CD1c-positive myeloid dendritic cell (primary cell): ENCODE measurements around the gene GALNT8.
A peak's percentile ranks its signal among the peaks of the same experiment; 100 is the strongest.
"Not testable (repeated sequence)": the region's sequence is repeated elsewhere in the genome, so short reads cannot be mapped to it uniquely, and the experiment has no call there.

Source experiments
- DNase-seq: peaks from one replicate; pipeline ENCODE4 v3.0.0-alpha.2; 2016; ENCODE audit errors: extremely low spot score

Gene GALNT8

GRCh38 chr12:4719821-4720636, at the start of gene GALNT8:
Gene GALNT8 (plus strand): TSS chr12:4720400. CDS start chr12:4720678, 278 bp downstream.
- no peak for DNase-seq

GRCh38 chr12:4679711-4680110, 40.5 kb upstream of the GALNT8 start:
- no peak for DNase-seq

GRCh38 chr12:4681732-4682131, 38.5 kb upstream of the GALNT8 start:
- DNase-seq: no peak

GRCh38 chr12:4685317-4685716, 34.9 kb upstream of the GALNT8 start:
- DNase-seq: no peak

- DNase-seq: no peak
These were observed 29.4 kb upstream of the GALNT8 start for GRCh38 chr12:4690760-4691159.

GRCh38 chr12:4700621-4701026, 19.6 kb upstream of the GALNT8 start:
- no peak for DNase-seq

GRCh38 chr12:4701395-4702190, 18.6 kb upstream of the GALNT8 start:
- DNase-seq: no peak

- DNase-seq: no peak
These were observed 16.5 kb upstream of the GALNT8 start for GRCh38 chr12:4703676-4704075.

- no peak for DNase-seq
These were observed 14.4 kb upstream of the GALNT8 start for GRCh38 chr12:4705824-4706223.

- no peak for DNase-seq
These were observed 12.9 kb upstream of the GALNT8 start for GRCh38 chr12:4707306-4707705.

GRCh38 chr12:4710113-4710512, 10.1 kb upstream of the GALNT8 start:
- peak; percentile 15 for DNase-seq

GRCh38 chr12:4714879-4715278, 5.3 kb upstream of the GALNT8 start:
- no peak for DNase-seq

- no peak for DNase-seq
These were observed 2.4 kb upstream of the GALNT8 start for GRCh38 chr12:4717806-4718205.

- DNase-seq: no peak
These were observed 416 bp downstream of the GALNT8 start for GRCh38 chr12:4720637-4720995.

- not testable (repeated sequence) for DNase-seq
These were observed 1.4 kb downstream of the GALNT8 start for GRCh38 chr12:4721587-4721986.

- DNase-seq: no peak
These were observed 3.0 kb downstream of the GALNT8 start for GRCh38 chr12:4723226-4723625.

GRCh38 chr12:4725057-4725456, 4.9 kb downstream of the GALNT8 start:
- no peak for DNase-seq

- DNase-seq: no peak
These were observed 14.6 kb downstream of the GALNT8 start for GRCh38 chr12:4734625-4735340.

GRCh38 chr12:4736091-4736490, 15.9 kb downstream of the GALNT8 start:
- no peak for DNase-seq

- DNase-seq: no peak
These were observed 18.3 kb downstream of the GALNT8 start for GRCh38 chr12:4738541-4738940.

- no peak for DNase-seq
These were observed 22.3 kb downstream of the GALNT8 start for GRCh38 chr12:4742416-4742970.

GRCh38 chr12:4743046-4743445, 22.8 kb downstream of the GALNT8 start:
- DNase-seq: no peak
